ENCODE data around the gene DUSP22. TPM values are rescaled to one million over a fixed set of nuclear protein-coding genes. Genes with fewer than 3 reads are reported as not detected.

Gene DUSP22
- total and polyA plus RNA-seq, 4 donors = 9.5 to 31.0 (median 20.1) TPM

- no peak for TF ChIP-seq CTCF (IDR thresholded peaks at IDR 0.05; ENCODE audit: low read depth, low read length, missing input control)
- TF ChIP-seq NR2F2 (IDR thresholded peaks at IDR 0.05) = no peak
- TF ChIP-seq HNF4A (conservative IDR thresholded peaks at IDR 0.05) = no peak
- TF ChIP-seq GABPA (IDR thresholded peaks at IDR 0.05 in 1 of 2, conservative IDR thresholded peaks at IDR 0.05 in 1 of 2) = no peak
- TF ChIP-seq HNF4G (IDR thresholded peaks at IDR 0.05) = no peak
- TF ChIP-seq RXRA (IDR thresholded peaks at IDR 0.05) = no peak
Measured at GRCh38 chr6:382883-383810, 90.9 kb downstream of the DUSP22 start (continued).

- no peak for DNase-seq (ENCODE audit: low spot score)
- Histone ChIP-seq H3K4me3 (ENCODE audit: low read depth in 1 of 3, low read length in 3 of 3) (no peak overlapping the region), H3K9ac (ENCODE audit: low read depth in 1 of 2, low read length in 2 of 2) (no peak overlapping the region), H3K27ac (ENCODE audit: low read depth in 1 of 2, low read length in 2 of 2) (no peak overlapping the region), H3K9me3 (ENCODE audit: control insufficient read depth in 4 of 4, low read length in 3 of 4) (no peaks in the 10 kb centered on the region), H3K4me1 (ENCODE audit: control insufficient read depth in 4 of 4, insufficient read depth in 4 of 4, low read length in 3 of 4) (peaks cover 0 to 10% (median 3%) of the 10 kb centered on the region in 4 donors), H3K36me3 (ENCODE audit: control insufficient read depth in 4 of 4, insufficient read depth in 3 of 4, low read depth in 1 of 4, low read length in 3 of 4) (no peaks in the 10 kb centered on the region), H3K27me3 (ENCODE audit: control insufficient read depth in 4 of 4, insufficient read depth in 4 of 4, low read length in 3 of 4) (peaks cover 0 to 3% (median 0%) of the 10 kb centered on the region in 4 donors)
- TF ChIP-seq TAF1 (conservative IDR thresholded peaks at IDR 0.05) (no peak), YY1 (IDR thresholded peaks at IDR 0.05) (no peak), HNF4G (IDR thresholded peaks at IDR 0.05) (no peak), HNF4A (conservative IDR thresholded peaks at IDR 0.05) (no peak), RAD21 (IDR thresholded peaks at IDR 0.05) (no peak), GABPA (IDR thresholded peaks at IDR 0.05 in 1 of 2, conservative IDR thresholded peaks at IDR 0.05 in 1 of 2) (no peak), RXRA (IDR thresholded peaks at IDR 0.05) (no peak), JUND (IDR thresholded peaks at IDR 0.05) (no peak), ZBTB33 (IDR thresholded peaks at IDR 0.05) (no peak), REST (IDR thresholded peaks at IDR 0.05) (no peak)
- WGBS = 86% methylated on average over 3 of the region's 3 CpGs
Measured at GRCh38 chr6:383856-384255, 91.6 kb downstream of the DUSP22 start.
